Keratinocyte (primary cell): ENCODE results near the gene EPHB1. TPM values are rescaled to one million over a fixed set of nuclear protein-coding genes. Genes with fewer than 3 reads are reported as not detected.

Experiments
- DNase-seq: peaks from one replicate; pipeline ENCODE4 v3.0.0-alpha.2; 2011; ENCODE audit warnings: low read depth, missing footprints, low spot score
- FAIRE-seq: peaks from 2 replicates; lab custom pipeline; 2011; peaks lifted over from hg19 to GRCh38; lab: Jason Lieb, UNC
- H2AFZ ChIP-seq: 2 replicates; pipeline ENCODE4 v1.6.0; 2012; ENCODE audit warnings: low read length, control low read depth, inconsistent platforms; ENCODE audit not compliant: control insufficient read depth
- H3K27ac ChIP-seq: 2 replicates; pipeline ENCODE4 v1.5.1; 2011; ENCODE audit warnings: low read length; ENCODE audit not compliant: control insufficient read depth, insufficient read depth
- H3K27me3 ChIP-seq: 3 replicates; pipeline ENCODE4 v1.6.0; 2011; ENCODE audit warnings: low read length; ENCODE audit not compliant: control insufficient read depth, insufficient read depth; ENCODE audit errors: extremely low read depth
- H3K36me3 ChIP-seq, 2 experiments: 2 replicates in 1 of 2; 3 replicates in 1 of 2; pipeline ENCODE4 v1.5.1; 2011; ENCODE audit warnings: low read length in 2 of 2, mild to moderate bottlenecking in 1 of 2; ENCODE audit not compliant: control insufficient read depth in 2 of 2, insufficient read depth in 2 of 2; ENCODE audit errors: extremely low read depth in 1 of 2
- H3K4me1 ChIP-seq: 3 replicates; pipeline ENCODE4 v1.5.1; 2011; ENCODE audit warnings: low read length; ENCODE audit not compliant: control insufficient read depth, insufficient read depth; ENCODE audit errors: extremely low read depth
- H3K4me2 ChIP-seq: 3 replicates; pipeline ENCODE4 v1.6.0; 2011; ENCODE audit warnings: low read depth, low read length; ENCODE audit not compliant: control insufficient read depth, insufficient read depth; ENCODE audit errors: extremely low read depth
- H3K4me3 ChIP-seq, 3 experiments: fragments of 200-600 bp in 1 of 3; sonication (generic) in 1 of 3; 2 replicates in 2 of 3; 3 replicates in 1 of 3; pipeline ENCODE4 v1.5.1; 2011 to 2016; ENCODE audit warnings: low read length in 3 of 3, mild to moderate bottlenecking in 3 of 3, control low read depth in 2 of 3, inconsistent platforms in 1 of 3, low read depth in 1 of 3, mixed read lengths in 1 of 3, mixed run types in 1 of 3, moderate library complexity in 1 of 3; ENCODE audit not compliant: control insufficient read depth in 2 of 3, insufficient read depth in 2 of 3; ENCODE audit errors: extremely low read depth in 1 of 3
- H3K79me2 ChIP-seq: 2 replicates; pipeline ENCODE4 v1.6.0; 2012; ENCODE audit warnings: low read length; ENCODE audit not compliant: control insufficient read depth, insufficient read depth
- H3K9ac ChIP-seq: 3 replicates; pipeline ENCODE4 v1.6.0; 2011; ENCODE audit warnings: low read length; ENCODE audit not compliant: control insufficient read depth, insufficient read depth; ENCODE audit errors: extremely low read depth
- H3K9me1 ChIP-seq: 3 replicates; pipeline ENCODE4 v1.6.0; 2011; ENCODE audit warnings: low read length; ENCODE audit not compliant: control insufficient read depth, insufficient read depth; ENCODE audit errors: extremely low read depth
- H3K9me3 ChIP-seq: 2 replicates; pipeline ENCODE4 v1.5.1; 2012; ENCODE audit warnings: low read depth, low read length; ENCODE audit not compliant: control insufficient read depth
- H4K20me1 ChIP-seq: 3 replicates; pipeline ENCODE4 v1.6.0; 2011; ENCODE audit warnings: low read length; ENCODE audit not compliant: control insufficient read depth, insufficient read depth; ENCODE audit errors: extremely low read depth
- EZH2 ChIP-seq: IDR thresholded peaks from one replicate; pipeline ENCODE4 v1.6.1; 2012; ENCODE audit warnings: inconsistent platforms, mild to moderate bottlenecking, low read length, moderate library complexity
- dilution Hi-C: fragments of 300-500 bp; cut with MboI; formaldehyde crosslinking; loops from one replicate; pipeline ENCODE4 v1.7.0; 2020; ENCODE audit warnings: low sequenced_read_pairs; ENCODE audit not compliant: extremely low pct_ligation_motif_present
- polyA plus RNA-seq, 5 experiments: library from polyadenylated mRNA; depleted of rRNA in 3 of 5; stranded (reverse) in 3 of 5; stranded (forward) in 1 of 5; unstranded in 1 of 5; fragments of >200 nt; gene quantifications; 1 replicate in 1 of 5; 2 replicates in 3 of 5; 3 replicates in 1 of 5; pipeline versions ENCODE4 v1.2.1 to v1.2.3, GENCODE V29; 2011 to 2012; ENCODE audit warnings: missing spikeins in 2 of 5, low read depth in 1 of 5, low replicate concordance in 1 of 5
- TF ChIP-seq, protein P1 (sequence below), 3 experiments: IDR thresholded peaks in 1 of 3; conservative IDR thresholded peaks in 1 of 3; optimal IDR thresholded peaks in 1 of 3; 2 replicates in 2 of 3; 3 replicates in 1 of 3; pipeline versions ENCODE3 to v1.5.1; 2011; ENCODE audit warnings: low read length in 3 of 3, mild to moderate bottlenecking in 3 of 3, moderate library complexity in 2 of 3, control low read depth in 1 of 3, inconsistent platforms in 1 of 3; ENCODE audit not compliant: insufficient read depth in 2 of 3; ENCODE audit errors: extremely low read depth in 1 of 3

EPHB1 gene
- polyA plus RNA-seq, 1 donor (not counting 4 experiments of a cell fraction or from before 2014, with no cell fraction given) = 0.01 TPM

DNA sequence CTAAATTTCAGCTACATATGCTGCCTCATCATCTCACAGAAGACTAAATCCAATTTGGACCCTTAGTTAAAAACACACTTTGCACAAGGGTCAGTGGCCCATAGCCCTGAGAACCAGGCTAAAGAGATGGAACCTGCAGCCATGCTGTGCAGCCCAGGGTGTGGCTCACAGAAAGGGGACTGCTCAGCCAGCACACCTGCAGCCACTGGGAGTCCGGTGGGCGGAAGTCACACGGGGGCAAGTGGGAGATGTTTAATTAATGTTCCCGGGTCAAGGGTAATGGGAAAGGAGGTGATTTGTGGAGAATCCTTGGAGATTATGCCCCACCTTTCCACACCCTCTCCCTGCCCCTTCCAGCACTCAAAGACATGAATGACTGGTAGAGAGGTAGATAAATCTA is 467.4 kb downstream of the EPHB1 start:
- dilution Hi-C loops = no loop called here
- Histone ChIP-seq H3K9me1 (no peaks in the 10 kb centered on the region), H3K9ac (no peak overlapping the region), H3K79me2 (no peaks in the 10 kb centered on the region), H3K4me1 (no peaks in the 10 kb centered on the region), H3K36me3 (no peaks in the 10 kb centered on the region), H4K20me1 (no peaks in the 10 kb centered on the region), H3K9me3 (no peaks in the 10 kb centered on the region), H3K27ac (no peak overlapping the region), H3K4me2 (no peak overlapping the region), H3K4me3 (no peak overlapping the region), H2AFZ (no peak overlapping the region), H3K27me3 (no peaks in the 10 kb centered on the region)
- FAIRE-seq = no peak
- DNase-seq = no peak
- TF ChIP-seq, protein P1, sequence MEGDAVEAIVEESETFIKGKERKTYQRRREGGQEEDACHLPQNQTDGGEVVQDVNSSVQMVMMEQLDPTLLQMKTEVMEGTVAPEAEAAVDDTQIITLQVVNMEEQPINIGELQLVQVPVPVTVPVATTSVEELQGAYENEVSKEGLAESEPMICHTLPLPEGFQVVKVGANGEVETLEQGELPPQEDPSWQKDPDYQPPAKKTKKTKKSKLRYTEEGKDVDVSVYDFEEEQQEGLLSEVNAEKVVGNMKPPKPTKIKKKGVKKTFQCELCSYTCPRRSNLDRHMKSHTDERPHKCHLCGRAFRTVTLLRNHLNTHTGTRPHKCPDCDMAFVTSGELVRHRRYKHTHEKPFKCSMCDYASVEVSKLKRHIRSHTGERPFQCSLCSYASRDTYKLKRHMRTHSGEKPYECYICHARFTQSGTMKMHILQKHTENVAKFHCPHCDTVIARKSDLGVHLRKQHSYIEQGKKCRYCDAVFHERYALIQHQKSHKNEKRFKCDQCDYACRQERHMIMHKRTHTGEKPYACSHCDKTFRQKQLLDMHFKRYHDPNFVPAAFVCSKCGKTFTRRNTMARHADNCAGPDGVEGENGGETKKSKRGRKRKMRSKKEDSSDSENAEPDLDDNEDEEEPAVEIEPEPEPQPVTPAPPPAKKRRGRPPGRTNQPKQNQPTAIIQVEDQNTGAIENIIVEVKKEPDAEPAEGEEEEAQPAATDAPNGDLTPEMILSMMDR (optimal IDR thresholded peaks at IDR 0.05 in 1 of 3, IDR thresholded peaks at IDR 0.05 in 1 of 3, conservative IDR thresholded peaks at IDR 0.05 in 1 of 3; ENCODE audit: extremely low read depth in 1 of 3, insufficient read depth in 2 of 3, low read length in 3 of 3) = no peak
- TF ChIP-seq EZH2 = no peak

DNA sequence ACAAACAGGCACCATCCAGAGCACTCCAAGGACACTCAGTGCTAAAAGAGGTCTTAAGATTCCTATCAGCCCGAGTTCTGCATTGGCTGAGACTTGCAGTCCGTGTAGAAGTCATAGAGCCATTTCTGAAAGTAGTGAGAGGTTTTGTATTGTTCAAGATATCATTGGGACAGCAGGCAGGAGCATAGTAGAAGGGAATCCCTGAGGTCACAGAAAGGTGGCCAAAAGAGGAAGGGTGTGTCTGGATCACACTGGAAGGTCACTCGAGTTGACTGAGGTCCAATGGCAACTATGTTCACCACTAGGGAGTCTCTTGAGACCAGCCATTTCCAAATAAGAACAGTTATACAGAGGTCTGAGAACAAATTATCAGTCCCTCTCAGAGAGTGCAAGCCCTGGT is 468.3 kb downstream of the EPHB1 start:
- Histone ChIP-seq H3K9me1 (no peaks in the 10 kb centered on the region), H3K27ac (no peak overlapping the region), H3K4me1 (no peaks in the 10 kb centered on the region), H3K9ac (no peak overlapping the region), H3K79me2 (no peaks in the 10 kb centered on the region), H2AFZ (no peak overlapping the region), H3K4me3 (no peak overlapping the region), H3K9me3 (no peaks in the 10 kb centered on the region), H3K4me2 (no peak overlapping the region), H4K20me1 (no peaks in the 10 kb centered on the region), H3K36me3 (no peaks in the 10 kb centered on the region), H3K27me3 (no peaks in the 10 kb centered on the region)
- TF ChIP-seq, protein P1 (optimal IDR thresholded peaks at IDR 0.05 in 1 of 3, IDR thresholded peaks at IDR 0.05 in 1 of 3, conservative IDR thresholded peaks at IDR 0.05 in 1 of 3; ENCODE audit: extremely low read depth in 1 of 3, insufficient read depth in 2 of 3, low read length in 3 of 3) = no peak
- TF ChIP-seq EZH2 = no peak
- dilution Hi-C loops = no loop called here
- no peak for DNase-seq
- no peak for FAIRE-seq
